Common myeloid progenitor, CD34-positive (primary cell): ENCODE measurements around the gene DOCK7.
"Not testable (repeated sequence)": the region's sequence is repeated elsewhere in the genome, so short reads cannot be mapped to it uniquely, and the experiment has no call there.

Experiments used
- CTCF ChIA-PET: fragments of 350-600 bp; sonication (Branson Sonifier 250); formaldehyde crosslinking; loops from one replicate; lab custom pipeline; 2021; ENCODE audit warnings: antibody characterized with exemption; lab: Charles Lee
- POLR2A ChIA-PET: fragments of 350-600 bp; sonication (Branson Sonifier 250); formaldehyde crosslinking; loops from one replicate; lab custom pipeline; 2021; ENCODE audit warnings: antibody characterized with exemption; lab: Charles Lee
- DNase-seq, 3 donors: peaks; one replicate each; pipeline versions ENCODE4 v3.0.0 to v3.0.0-alpha.2; 2013
- H3K27ac ChIP-seq, 2 experiments: 1 replicate in 1 of 2; 2 replicates in 1 of 2; pipeline ENCODE4 v1.7.0; 2013; ENCODE audit warnings: inconsistent platforms in 2 of 2, low read length in 2 of 2, mild to moderate bottlenecking in 2 of 2, low read depth in 1 of 2, moderate library complexity in 1 of 2; ENCODE audit not compliant: severe bottlenecking in 2 of 2, insufficient read depth in 1 of 2, poor library complexity in 1 of 2
- H3K27me3 ChIP-seq, 5 experiments: replicated peaks in 2 of 5; 1 replicate in 3 of 5; 2 replicates in 2 of 5; pipeline versions ENCODE4 v1.6.1 to v1.7.0; 2013; ENCODE audit warnings: low read length in 4 of 5, mild to moderate bottlenecking in 2 of 5, moderate library complexity in 2 of 5, inconsistent platforms in 1 of 5; ENCODE audit not compliant: insufficient read depth in 5 of 5, control insufficient read depth in 4 of 5
- H3K36me3 ChIP-seq, 4 experiments: 1 replicate in 2 of 4; 2 replicates in 2 of 4; pipeline versions ENCODE4 v1.6.1 to v1.7.0; 2013; ENCODE audit warnings: low read length in 3 of 4, control low read depth in 1 of 4, mild to moderate bottlenecking in 1 of 4; ENCODE audit not compliant: control insufficient read depth in 4 of 4, insufficient read depth in 4 of 4
- H3K4me1 ChIP-seq, 4 experiments: 1 replicate in 3 of 4; 2 replicates in 1 of 4; pipeline versions ENCODE4 v1.6.1 to v1.7.1; 2013; ENCODE audit warnings: low read length in 3 of 4, mild to moderate bottlenecking in 3 of 4, control low read depth in 1 of 4, inconsistent platforms in 1 of 4, moderate library complexity in 1 of 4; ENCODE audit not compliant: control insufficient read depth in 4 of 4, insufficient read depth in 4 of 4; ENCODE audit errors: control extremely low read depth in 1 of 4
- H3K4me3 ChIP-seq, 7 experiments: 1 replicate in 4 of 7; 2 replicates in 3 of 7; pipeline versions ENCODE4 v1.5.1 to v1.7.0; 2013; ENCODE audit warnings: mild to moderate bottlenecking in 7 of 7, low read length in 6 of 7, moderate library complexity in 6 of 7, inconsistent platforms in 2 of 7, low read depth in 2 of 7, control low read depth in 1 of 7; ENCODE audit not compliant: insufficient read depth in 4 of 7, control insufficient read depth in 1 of 7; ENCODE audit errors: extremely low read depth in 1 of 7
- H3K9me3 ChIP-seq, 5 experiments: 1 replicate in 4 of 5; 2 replicates in 1 of 5; pipeline versions ENCODE4 v1.6.1 to v1.7.1; 2013; ENCODE audit warnings: low read length in 4 of 5, mild to moderate bottlenecking in 2 of 5, inconsistent platforms in 1 of 5, low read depth in 1 of 5, moderate library complexity in 1 of 5; ENCODE audit not compliant: control insufficient read depth in 4 of 5, insufficient read depth in 2 of 5; ENCODE audit errors: control extremely low read depth in 1 of 5
- WGBS: methylation state at CpG from one replicate; pipeline ENCODE4 v1.1.5; 2013; ENCODE audit not compliant: insufficient coverage; 5-methylcytosine and 5-hydroxymethylcytosine counted together

DOCK7 gene

DNA sequence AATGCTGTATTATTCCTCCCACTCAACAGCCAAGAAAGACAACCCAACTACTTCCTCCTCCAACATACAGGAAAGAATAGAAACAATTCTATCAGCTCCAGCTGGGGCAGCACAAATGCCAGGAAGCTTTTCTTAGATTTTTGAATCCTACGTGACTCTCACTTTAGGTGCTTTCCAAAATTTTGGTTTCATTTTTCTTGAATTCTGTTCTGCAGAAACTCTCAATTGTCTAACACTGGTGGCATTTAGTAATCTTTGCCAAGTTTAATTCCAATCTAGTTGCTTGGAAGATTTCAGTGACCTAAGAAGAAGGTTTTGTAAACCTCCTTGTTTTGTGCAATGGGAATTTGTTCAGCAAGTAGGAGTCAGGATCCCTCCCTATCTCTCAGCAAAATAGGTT lies 37.1 kb upstream of the DOCK7 start:
- WGBS, result 0% methylated on average over 1 of the region's 1 CpG
- no peaks in the 10 kb centered on the region for H3K9me3 ChIP-seq
- POLR2A ChIA-PET, result interaction anchor here (0.7 kb wide), 1 partner anchor 43 kb away, joined by 4 read pairs; no protein-coding TSS in a partner anchor
- DNase-seq, result peak in 2 of 3 donors; percentile 48
- CTCF ChIA-PET, result interaction anchor here (1.7 kb wide), 1 partner anchor 13 kb away, joined by 5 read pairs; no protein-coding TSS in a partner anchor
- H3K4me1 ChIP-seq, result peaks cover 3 to 35% (median 5%) of the 10 kb centered on the region in 4 experiments
- no peaks in the 10 kb centered on the region for H3K27me3 ChIP-seq
- no peaks in the 10 kb centered on the region for H3K36me3 ChIP-seq
- H3K4me3 ChIP-seq, result peak overlapping the region in 1 of 7 experiments; percentile 42
- H3K27ac ChIP-seq, result no peak overlapping the region

DNA sequence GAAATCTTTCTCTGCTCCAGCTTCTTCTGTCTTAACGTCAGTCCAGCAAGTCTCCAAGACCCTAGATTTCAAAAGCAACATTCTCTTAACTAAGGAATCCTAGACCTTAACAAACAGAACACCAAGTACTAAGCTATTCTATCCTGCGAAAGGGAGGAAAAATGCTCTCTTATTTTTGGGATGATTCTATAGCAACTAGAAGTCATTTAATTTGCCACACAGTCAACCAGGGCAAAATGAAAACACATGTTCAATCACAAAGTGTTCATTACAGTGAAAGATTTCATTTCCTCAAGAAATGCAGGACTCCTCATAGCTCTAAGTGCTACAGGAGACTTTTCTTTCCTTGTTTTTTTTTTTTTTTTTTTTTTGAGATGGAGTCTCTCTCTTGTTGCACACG lies 36.2 kb upstream of the DOCK7 start:
- no peaks in the 10 kb centered on the region for H3K27me3 ChIP-seq
- H3K4me1 ChIP-seq, result peaks cover 3 to 35% (median 5%) of the 10 kb centered on the region in 4 experiments

DNA sequence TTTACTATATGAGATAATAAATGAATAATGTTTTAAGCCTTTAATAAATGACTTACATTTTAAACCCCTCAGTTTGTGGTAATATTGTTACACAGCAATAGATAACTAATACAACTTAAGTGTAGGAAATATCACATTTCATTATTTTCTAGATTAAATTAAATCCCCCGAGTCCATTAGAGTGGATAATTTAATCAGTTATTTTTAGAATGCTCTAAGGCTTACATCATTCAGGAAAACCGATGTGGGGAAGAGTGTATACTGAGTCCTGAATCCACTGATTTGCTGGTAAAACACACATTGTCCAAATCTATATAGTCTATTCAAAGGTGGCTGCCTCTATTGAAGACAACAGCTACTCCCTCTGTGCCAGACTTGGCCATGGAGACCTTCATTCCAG lies 35.7 kb upstream of the DOCK7 start:
- Histone ChIP-seq H3K4me3 (no peak overlapping the region), H3K9me3 (no peaks in the 10 kb centered on the region), H3K27me3 (no peaks in the 10 kb centered on the region), H3K27ac (no peak overlapping the region), H3K4me1 (peaks cover 3 to 32% (median 5%) of the 10 kb centered on the region in 4 experiments), H3K36me3 (no peaks in the 10 kb centered on the region)
- ChIA-PET CTCF (interaction anchor here (0.6 to 1.7 kb wide), 2 partner anchors 12 to 1344 kb away, joined by 3 to 5 read pairs; no protein-coding TSS in a partner anchor), POLR2A (no interaction called here)
- WGBS, result no CpG with 5 or more reads among the region's 2 CpGs
- no peak for DNase-seq

More for the DNA sequence above, 36.2 kb upstream of the DOCK7 start:
- WGBS, result 100% methylated on average over 1 of the region's 3 CpGs
- no peak for DNase-seq
- CTCF ChIA-PET, result interaction anchor here (1.7 kb wide), 1 partner anchor 12 kb away, joined by 5 read pairs; no protein-coding TSS in a partner anchor
- no peak overlapping the region for H3K27ac ChIP-seq
- H3K9me3 ChIP-seq, result no peaks in the 10 kb centered on the region
- no peak overlapping the region for H3K4me3 ChIP-seq
- POLR2A ChIA-PET, result no interaction called here
- no peaks in the 10 kb centered on the region for H3K36me3 ChIP-seq

- DNase-seq, result peak in 2 of 3 donors; percentile 24 to 28
- Histone ChIP-seq H3K27ac (no peak overlapping the region), H3K27me3 (no peaks in the 10 kb centered on the region), H3K4me3 (no peak overlapping the region), H3K36me3 (no peaks in the 10 kb centered on the region), H3K4me1 (peaks cover 3 to 32% (median 5%) of the 10 kb centered on the region in 4 experiments), H3K9me3 (no peaks in the 10 kb centered on the region)
- POLR2A ChIA-PET, result no interaction called here
- CTCF ChIA-PET, result interaction anchor here (0.9 to 1.3 kb wide), 2 partner anchors 15 to 16 kb away, joined by 3 read pairs; no protein-coding TSS in a partner anchor
Measured at GRCh38 chr1:62722796-62723195, 34.6 kb upstream of the DOCK7 start.

- H3K9me3 ChIP-seq, result no peaks in the 10 kb centered on the region
- H3K4me3 ChIP-seq, result no peak overlapping the region
- ChIA-PET POLR2A (no interaction called here), CTCF (no interaction called here)
- peak in 2 of 3 donors; percentile 11 to 31 for DNase-seq
- no peak overlapping the region for H3K27ac ChIP-seq
- H3K36me3 ChIP-seq, result no peaks in the 10 kb centered on the region
- no peaks in the 10 kb centered on the region for H3K27me3 ChIP-seq
- WGBS, result no CpG with 5 or more reads among the region's 4 CpGs
- H3K4me1 ChIP-seq, result peaks cover 3 to 38% (median 5%) of the 10 kb centered on the region in 4 experiments
Measured at GRCh38 chr1:62720946-62721554, 32.9 kb upstream of the DOCK7 start.

DNA sequence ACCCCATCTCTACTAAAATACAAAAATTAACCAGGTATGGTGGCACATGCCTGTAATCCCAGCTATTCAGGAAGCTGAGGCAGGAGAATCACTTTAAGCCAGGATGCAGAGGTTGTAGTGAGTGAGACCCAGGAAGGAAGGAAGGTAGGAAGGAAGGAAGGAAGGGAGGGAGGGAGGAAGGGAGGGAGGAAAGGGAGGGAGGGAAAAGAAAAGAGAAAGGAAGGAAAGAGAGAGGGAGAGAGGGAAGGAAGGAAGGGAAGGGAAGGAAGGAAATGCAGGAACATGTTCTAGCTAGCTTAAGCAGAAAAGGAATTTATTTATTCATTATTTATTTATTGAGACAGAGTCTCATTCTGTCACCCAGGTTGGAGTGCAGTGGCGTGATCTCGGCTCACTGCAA lies 30.2 kb upstream of the DOCK7 start:
- peaks cover 0 to 25% (median 0%) of the 10 kb centered on the region in 4 experiments for H3K4me1 ChIP-seq
- CTCF ChIA-PET, H3K4me3 ChIP-seq, POLR2A ChIA-PET, DNase-seq, H3K27ac ChIP-seq, H3K36me3 ChIP-seq, H3K9me3 ChIP-seq, H3K27me3 ChIP-seq: not testable (repeated sequence)
- WGBS, result no CpG with 5 or more reads among the region's 2 CpGs

DNA sequence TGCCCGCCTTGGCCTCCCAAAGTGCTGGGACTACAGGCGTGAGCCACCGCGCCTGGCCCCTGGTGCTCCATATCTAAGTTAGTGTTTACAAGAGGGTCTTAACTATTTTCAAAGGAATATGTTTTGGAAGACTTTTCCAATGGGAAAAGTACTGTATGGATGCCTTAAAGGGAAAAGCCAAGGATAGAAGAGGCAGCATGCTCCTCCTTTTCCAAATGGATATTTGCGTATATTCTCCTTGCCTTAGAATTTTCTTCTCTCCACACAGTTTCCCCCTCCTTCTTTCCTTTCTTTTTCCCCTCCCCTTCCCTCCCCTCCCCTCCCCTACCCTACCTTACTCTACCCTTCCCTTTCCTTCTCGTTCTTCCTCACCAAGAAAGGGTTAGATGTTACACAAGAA lies 29.3 kb upstream of the DOCK7 start:
- WGBS, result 100% methylated on average over 1 of the region's 6 CpGs
- CTCF ChIA-PET, result no interaction called here

More for the DNA sequence above, 29.3 kb upstream of the DOCK7 start:
- Histone ChIP-seq H3K36me3 (no peaks in the 10 kb centered on the region), H3K9me3 (no peaks in the 10 kb centered on the region), H3K27ac (no peak overlapping the region), H3K27me3 (no peaks in the 10 kb centered on the region), H3K4me1 (peaks cover 0 to 18% (median 0%) of the 10 kb centered on the region in 4 experiments), H3K4me3 (no peak overlapping the region)
- POLR2A ChIA-PET, result no interaction called here
- DNase-seq, result no peak
